Hepatocyte (in vitro differentiated cells): Measurements from ENCODE around the gene OR56A3. TPM values are rescaled to one million over a fixed set of nuclear protein-coding genes. Genes with fewer than 3 reads are reported as not detected.

Source experiments
- DNase-seq: peaks from one replicate; pipeline ENCODE4 v3.0.0-alpha.2; 2016; ENCODE audit warnings: low spot score
- H2AFZ ChIP-seq: fragments of 200-600 bp; sonication (generic); 2 replicates; pipeline ENCODE4 v1.6.0; 2016; ENCODE audit warnings: antibody characterized with exemption, mild to moderate bottlenecking
- H3K27ac ChIP-seq: fragments of 200-600 bp; sonication (generic); 2 replicates; pipeline ENCODE4 v1.5.1; 2016; ENCODE audit warnings: mild to moderate bottlenecking
- H3K27me3 ChIP-seq: fragments of 200-600 bp; sonication (generic); 2 replicates; pipeline ENCODE4 v1.6.1; 2016
- H3K36me3 ChIP-seq: fragments of 200-600 bp; sonication (generic); replicated peaks from 2 replicates; pipeline ENCODE4 v1.5.1; 2016; ENCODE audit warnings: low read depth; ENCODE audit not compliant: insufficient read depth
- H3K4me1 ChIP-seq: fragments of 200-600 bp; sonication (generic); 2 replicates; pipeline ENCODE4 v1.5.1; 2016; ENCODE audit warnings: mild to moderate bottlenecking, moderate library complexity; ENCODE audit not compliant: insufficient read depth
- H3K4me2 ChIP-seq: fragments of 200-600 bp; sonication (generic); 2 replicates; pipeline ENCODE4 v1.6.0; 2016
- H3K4me3 ChIP-seq: fragments of 200-600 bp; sonication (generic); 2 replicates; pipeline ENCODE4 v1.5.1; 2016; ENCODE audit warnings: mild to moderate bottlenecking
- H3K79me2 ChIP-seq: fragments of 200-600 bp; sonication (generic); 2 replicates; pipeline ENCODE4 v1.6.0; 2017; ENCODE audit warnings: mild to moderate bottlenecking
- H3K9me2 ChIP-seq: fragments of 200-600 bp; sonication (generic); replicated peaks from 2 replicates; pipeline ENCODE4 v1.6.0; 2017; ENCODE audit warnings: mild to moderate bottlenecking; ENCODE audit not compliant: insufficient read depth
- H3K9me3 ChIP-seq: fragments of 200-600 bp; sonication (generic); 2 replicates; pipeline ENCODE4 v1.5.1; 2016; ENCODE audit warnings: low read depth, mild to moderate bottlenecking
- H4K20me1 ChIP-seq: fragments of 200-600 bp; sonication (generic); 2 replicates; pipeline ENCODE4 v1.6.0; 2016; ENCODE audit warnings: mild to moderate bottlenecking; ENCODE audit not compliant: insufficient read depth, poor library complexity, severe bottlenecking
- CTCF ChIP-seq: fragments of 200-600 bp; sonication (generic); IDR thresholded peaks from 2 replicates; pipeline ENCODE4 v1.5.1; 2016; ENCODE audit warnings: antibody characterized with exemption, mild to moderate bottlenecking; ENCODE audit not compliant: poor library complexity
- EZH2 ChIP-seq: fragments of 200-600 bp; sonication (generic); IDR thresholded peaks from 2 replicates; pipeline ENCODE4 v1.6.1; 2016; ENCODE audit warnings: antibody characterized with exemption, mild to moderate bottlenecking, borderline replicate concordance
- EZH2phosphoT487 ChIP-seq: fragments of 200-600 bp; sonication (generic); IDR thresholded peaks from one replicate; pipeline ENCODE4 v1.6.1; 2018; ENCODE audit warnings: antibody characterized with exemption, mild to moderate bottlenecking, low read depth, moderate library complexity; ENCODE audit not compliant: unreplicated experiment, severe bottlenecking
- WGBS: methylation state at CpG from one replicate; pipeline ENCODE4 v1.1.6; 2016; ENCODE audit warnings: low lambda C conversion rate; ENCODE audit errors: missing lambda C conversion rate; 5-methylcytosine and 5-hydroxymethylcytosine counted together
- polyA plus RNA-seq: library from polyadenylated mRNA; unstranded; fragments of >200 nt; fragmentation: Nextera tagmentation; extraction: Ambion mirVana; gene quantifications from 2 replicates; pipeline ENCODE4 v1.2.1, GENCODE V29; 2016
- total RNA-seq: library from RNA; depleted of rRNA; stranded (reverse); fragments of >200 nt; gene quantifications from 2 replicates; pipeline ENCODE4 v1.2.3, GENCODE V29; 2014

OR56A3 gene
- total and polyA plus RNA-seq, 2 experiments from 2014 or later = not detected

- Histone ChIP-seq H3K4me3 (no peak overlapping the region), H3K4me2 (no peak overlapping the region), H3K9me3 (no peaks in the 10 kb centered on the region), H3K79me2 (no peaks in the 10 kb centered on the region), H3K9me2 (no peaks in the 10 kb centered on the region), H3K27me3 (no peaks in the 10 kb centered on the region), H3K27ac (no peak overlapping the region), H4K20me1 (no peaks in the 10 kb centered on the region), H3K4me1 (no peaks in the 10 kb centered on the region), H3K36me3 (no peaks in the 10 kb centered on the region), H2AFZ (no peak overlapping the region)
- WGBS = 84% methylated on average over 14 of the region's 15 CpGs
- DNase-seq = no peak
- TF ChIP-seq CTCF (no peak), EZH2phosphoT487 (no peak), EZH2 (no peak)
These were observed 13.2 kb upstream of the OR56A3 start for GRCh38 chr11:5928811-5929210.

- H3K27me3 ChIP-seq = no peaks in the 10 kb centered on the region
- no peaks in the 10 kb centered on the region for H3K9me3 ChIP-seq
- H3K9me2 ChIP-seq = no peaks in the 10 kb centered on the region
- no peaks in the 10 kb centered on the region for H3K36me3 ChIP-seq
- DNase-seq = no peak
- no peak overlapping the region for H3K4me2 ChIP-seq
- TF ChIP-seq EZH2 (no peak), CTCF (no peak), EZH2phosphoT487 (no peak)
- H3K4me1 ChIP-seq = no peaks in the 10 kb centered on the region
- H3K27ac ChIP-seq = no peak overlapping the region
- H3K4me3 ChIP-seq = no peak overlapping the region
- H4K20me1 ChIP-seq = no peaks in the 10 kb centered on the region
- 92% methylated on average over 26 of the region's 31 CpGs for WGBS
- H2AFZ ChIP-seq = no peak overlapping the region
- H3K79me2 ChIP-seq = no peaks in the 10 kb centered on the region
These were observed 12.3 kb upstream of the OR56A3 start for GRCh38 chr11:5929571-5930368.

GRCh38 chr11:5930614-5931013 is 11.4 kb upstream of the OR56A3 start:
- Histone ChIP-seq H3K4me1 (no peaks in the 10 kb centered on the region), H3K4me2 (no peak overlapping the region), H3K27me3 (no peaks in the 10 kb centered on the region), H3K9me2 (no peaks in the 10 kb centered on the region), H2AFZ (no peak overlapping the region), H3K27ac (no peak overlapping the region), H3K4me3 (no peak overlapping the region), H4K20me1 (no peaks in the 10 kb centered on the region), H3K36me3 (no peaks in the 10 kb centered on the region), H3K9me3 (no peaks in the 10 kb centered on the region), H3K79me2 (no peaks in the 10 kb centered on the region)
- no peak for DNase-seq
- TF ChIP-seq CTCF (no peak), EZH2phosphoT487 (no peak), EZH2 (no peak)
- 93% methylated on average over 19 of the region's 19 CpGs for WGBS
